HG02981 (cell line): Measurements from ENCODE around the gene LTC4S.
"Not testable (repeated sequence)": the region's sequence is repeated elsewhere in the genome, so short reads cannot be mapped to it uniquely, and the experiment has no call there.

Source experiments
- ATAC-seq: cut with Tn5 transposase; IDR thresholded peaks from one replicate; pipeline ENCODE4 v1.9.1; 2021; ENCODE audit warnings: mild to moderate bottlenecking, moderate library complexity; ENCODE audit not compliant: unreplicated experiment

LTC4S gene

DNA sequence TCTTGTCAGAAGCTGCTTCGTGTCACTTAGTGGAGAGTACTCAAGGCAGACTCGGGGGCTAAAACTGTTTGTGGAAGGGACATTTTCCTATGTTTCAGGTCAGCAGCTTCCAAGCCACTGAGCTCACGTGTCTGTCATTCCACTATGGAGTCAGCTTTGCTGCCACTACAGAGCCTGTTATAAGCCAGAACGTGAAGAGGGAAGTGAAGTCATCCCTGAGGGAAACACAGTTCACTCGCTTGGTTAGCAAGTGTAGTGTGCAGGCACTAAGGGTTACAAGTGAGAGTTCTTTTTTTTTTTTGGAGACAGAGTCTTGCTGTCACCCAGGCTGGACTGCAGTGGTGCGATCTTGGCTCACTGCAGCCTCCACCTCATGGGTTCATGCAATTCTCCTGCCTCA is 24.5 kb upstream of the LTC4S start:
- no peak for ATAC-seq

DNA sequence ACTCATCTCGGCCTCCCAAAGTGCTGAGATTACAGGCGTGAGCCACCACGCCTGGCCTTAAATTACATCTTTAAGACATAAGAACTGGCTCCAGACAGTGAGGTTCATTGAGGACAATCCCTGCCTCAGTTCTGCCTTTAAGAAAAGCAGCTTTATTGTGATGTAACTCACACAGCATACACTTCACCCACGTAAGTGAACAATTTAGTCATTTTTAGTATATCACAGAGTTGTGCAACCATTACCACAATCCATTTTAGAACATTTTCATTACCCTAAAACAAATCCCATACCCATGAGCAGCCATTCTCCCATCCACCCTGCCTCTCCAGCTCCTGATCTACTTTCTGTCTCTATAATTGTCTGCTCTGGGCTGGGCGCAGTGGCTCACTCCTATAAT is 24.0 kb upstream of the LTC4S start:
- no peak for ATAC-seq

DNA sequence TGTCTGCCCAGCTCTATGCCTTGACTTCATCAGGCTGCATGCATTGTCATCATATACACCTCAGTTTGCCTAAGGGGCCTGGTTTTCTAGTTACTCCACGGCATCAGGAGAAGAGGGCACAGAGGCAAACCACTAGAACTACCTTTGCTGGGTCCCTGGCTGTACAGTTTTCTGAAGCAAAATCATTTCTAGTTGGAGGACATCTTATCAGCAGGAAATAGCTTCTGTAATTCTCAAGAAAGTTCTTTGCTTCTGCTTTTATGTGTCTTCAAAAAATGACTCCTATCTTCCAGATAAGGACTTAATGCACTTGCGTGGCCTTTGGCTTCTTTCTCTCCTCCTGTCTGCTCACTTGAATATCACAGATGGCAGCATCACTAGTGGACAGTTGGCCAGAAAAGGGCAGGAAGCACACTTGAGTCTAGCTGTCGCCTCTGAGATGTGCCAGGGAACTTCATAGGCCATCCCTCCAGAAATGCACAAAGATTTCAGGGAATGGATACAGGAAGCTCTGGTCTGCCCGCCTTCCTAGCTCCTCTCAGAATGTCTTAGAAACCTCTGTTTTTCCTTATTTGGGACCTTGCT is 22.4 kb upstream of the LTC4S start:
- ATAC-seq, result no peak

DNA sequence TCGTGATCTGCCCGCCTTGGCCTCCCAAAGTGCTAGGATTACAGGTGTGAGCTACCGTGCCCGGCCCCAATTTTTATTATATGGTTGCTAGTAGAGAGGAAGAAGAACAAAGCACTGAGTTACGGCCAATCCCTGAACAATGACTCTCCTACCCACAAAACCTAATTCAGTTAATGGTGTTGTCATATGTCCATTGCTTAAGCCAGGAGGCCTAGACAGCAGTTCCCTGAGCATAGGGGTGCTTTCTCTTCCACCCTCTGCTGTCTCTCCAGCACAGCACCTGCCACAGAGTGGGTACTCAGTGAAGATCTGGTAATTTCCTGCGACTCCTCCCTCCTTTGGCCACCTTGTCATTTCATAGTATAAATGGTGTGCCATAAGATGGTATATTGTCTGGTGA is 21.4 kb upstream of the LTC4S start:
- no peak for ATAC-seq

DNA sequence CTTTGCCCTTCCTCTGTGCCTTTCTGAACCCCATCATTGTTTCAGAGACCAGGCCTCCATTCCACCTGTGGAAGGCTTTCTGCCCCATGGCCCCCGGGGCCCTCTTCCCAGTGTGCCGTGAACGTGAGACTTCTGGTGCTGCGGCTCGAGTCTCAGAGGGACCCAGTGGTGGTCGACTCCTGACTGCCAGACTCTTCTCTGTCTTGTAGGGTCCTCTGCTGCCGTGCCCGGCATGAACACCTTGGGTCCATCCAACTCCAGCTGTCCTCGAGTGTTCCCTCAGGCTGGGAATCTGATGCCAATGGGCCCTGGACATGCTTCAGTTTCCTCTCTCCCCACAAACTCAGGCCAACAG is 20.1 kb upstream of the LTC4S start:
- no peak for ATAC-seq

DNA sequence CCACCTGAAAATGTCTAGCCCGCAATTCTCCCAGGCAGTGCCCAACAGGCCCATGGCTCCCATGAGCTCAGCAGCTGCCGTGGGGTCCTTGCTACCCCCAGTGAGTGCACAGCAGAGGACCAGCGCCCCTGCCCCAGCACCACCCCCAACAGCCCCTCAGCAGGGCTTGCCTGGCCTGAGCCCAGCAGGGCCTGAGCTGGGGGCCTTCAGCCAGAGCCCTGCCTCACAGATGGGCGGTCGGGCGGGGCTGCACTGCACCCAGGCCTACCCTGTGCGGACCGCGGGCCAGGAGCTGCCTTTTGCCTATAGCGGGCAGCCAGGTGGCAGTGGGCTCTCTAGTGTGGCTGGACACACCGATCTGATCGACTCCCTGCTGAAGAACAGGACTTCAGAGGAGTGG is 19.3 kb upstream of the LTC4S start:
- ATAC-seq, result no peak

DNA sequence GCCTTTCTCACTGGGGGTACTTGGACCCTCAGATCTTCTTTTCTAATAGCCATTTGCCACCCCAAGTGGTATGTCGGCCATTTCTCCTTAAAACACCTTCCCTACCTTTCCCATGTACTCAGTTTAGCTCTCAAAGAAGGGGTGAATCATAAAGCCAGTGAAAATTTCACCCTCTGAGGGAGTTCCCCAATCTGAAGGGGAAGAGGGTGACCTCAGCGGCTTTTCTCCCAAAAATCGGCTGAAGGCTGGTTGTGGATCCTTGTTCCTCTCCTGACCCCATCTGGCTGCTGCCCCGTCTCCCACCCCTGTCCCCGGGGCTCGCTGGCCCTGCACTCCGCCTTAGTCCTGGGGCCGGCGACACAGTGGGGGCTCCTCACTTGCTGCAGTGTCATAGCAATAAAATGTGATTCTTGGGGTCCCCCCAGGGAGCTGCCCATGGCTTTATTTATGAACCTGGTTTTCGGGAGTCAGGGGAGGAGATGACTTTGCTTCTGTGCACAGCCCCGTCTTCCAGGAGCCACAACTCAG is 17.3 kb upstream of the LTC4S start:
- ATAC-seq, result no peak

DNA sequence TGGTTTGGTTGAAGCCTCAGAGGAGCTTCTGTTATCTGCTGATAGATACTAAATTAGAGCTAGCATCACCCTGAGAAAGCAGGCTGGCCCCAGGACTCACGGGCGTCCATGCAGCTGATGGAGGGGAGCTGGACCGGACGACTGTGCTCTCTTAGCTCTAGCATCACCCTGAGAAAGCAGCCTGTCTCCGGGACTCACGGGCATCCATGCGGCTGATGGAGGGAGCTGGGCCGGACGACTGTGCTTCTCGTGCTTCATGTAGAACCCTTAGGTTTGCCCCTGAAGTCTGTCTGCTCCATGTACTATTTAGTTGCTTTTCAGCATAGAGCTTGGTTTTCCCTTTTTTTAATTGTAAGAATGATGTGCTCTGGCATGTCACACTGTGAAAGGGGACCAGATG is 16.3 kb upstream of the LTC4S start:
- ATAC-seq, result no peak

DNA sequence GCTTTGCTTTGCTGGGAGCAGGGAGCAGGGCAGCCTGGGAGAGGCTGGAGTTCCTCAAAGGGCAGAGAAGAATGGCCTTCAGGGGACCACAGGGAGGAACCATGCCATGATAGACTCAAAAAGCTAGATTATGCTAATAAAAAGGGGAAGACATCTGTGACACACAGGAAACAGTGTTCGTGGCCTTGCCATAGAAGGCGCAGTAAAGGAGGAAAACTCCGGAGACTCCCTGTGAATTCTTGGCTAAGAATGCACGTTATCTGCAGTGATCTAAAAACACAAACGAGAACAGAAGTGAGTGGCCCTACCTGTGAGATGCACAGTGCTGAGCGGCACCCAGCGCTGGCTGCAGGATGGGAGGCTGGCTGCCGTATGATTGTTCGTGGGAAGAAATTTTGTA is 15.9 kb upstream of the LTC4S start:
- no peak for ATAC-seq

DNA sequence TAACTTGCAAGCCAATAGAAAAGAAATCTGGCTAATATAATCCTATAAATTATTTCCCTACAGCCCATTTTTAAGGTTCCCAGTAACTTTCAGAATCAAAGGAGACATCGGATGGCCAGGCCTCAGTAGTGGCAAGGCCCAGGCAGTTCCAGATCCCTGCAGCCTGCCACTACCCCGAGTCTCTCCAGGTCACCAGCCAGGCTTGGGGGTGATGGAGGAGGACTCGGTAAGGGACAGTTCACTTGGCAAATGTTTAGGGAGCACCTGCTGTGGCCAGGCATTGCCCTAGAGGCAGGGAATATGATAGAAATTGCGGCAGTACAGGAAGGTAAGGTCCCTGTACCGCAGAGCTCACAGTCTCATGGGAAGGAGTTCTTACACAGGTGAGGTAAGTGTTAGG is 15.2 kb upstream of the LTC4S start:
- ATAC-seq, result no peak

DNA sequence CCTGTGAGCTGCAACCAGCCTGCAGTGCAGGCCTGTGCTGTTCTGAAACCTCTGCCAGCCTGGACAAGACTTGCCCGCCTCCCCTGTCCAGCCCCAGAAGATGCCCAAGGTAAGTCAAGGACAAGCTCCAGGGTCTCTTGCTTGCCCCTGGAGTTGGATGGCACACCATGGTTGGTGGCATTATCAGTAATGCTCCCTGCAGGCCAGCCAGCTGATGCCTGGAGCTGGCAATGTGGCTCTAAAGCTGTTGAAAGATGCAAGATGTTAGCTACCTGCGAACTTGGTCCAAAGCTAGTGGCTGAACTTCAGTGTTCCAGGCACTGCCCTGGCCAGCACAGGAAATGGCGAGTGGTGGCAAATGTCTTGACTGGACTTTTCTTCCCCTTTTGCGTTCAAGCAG is 14.0 kb upstream of the LTC4S start:
- ATAC-seq, result no peak

DNA sequence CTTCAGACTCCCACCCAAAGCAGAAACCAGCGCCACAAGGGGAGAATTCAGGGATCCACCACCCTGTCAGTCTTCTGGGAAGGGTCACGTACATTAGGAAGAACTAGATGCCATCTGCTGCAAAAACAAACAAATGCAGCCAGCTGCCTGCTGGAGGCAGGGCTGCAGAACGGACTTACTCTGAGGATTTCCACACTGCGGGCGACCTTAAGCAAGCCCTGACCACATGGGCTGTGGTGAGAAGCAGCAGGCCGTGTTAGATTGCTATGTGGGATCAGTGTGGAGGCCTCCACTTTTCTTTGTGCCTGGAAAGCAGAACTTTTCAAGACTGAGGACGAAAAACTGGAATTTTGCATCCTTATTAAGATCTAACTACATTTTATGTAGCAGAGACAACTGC is 13.4 kb upstream of the LTC4S start:
- ATAC-seq, result no peak

DNA sequence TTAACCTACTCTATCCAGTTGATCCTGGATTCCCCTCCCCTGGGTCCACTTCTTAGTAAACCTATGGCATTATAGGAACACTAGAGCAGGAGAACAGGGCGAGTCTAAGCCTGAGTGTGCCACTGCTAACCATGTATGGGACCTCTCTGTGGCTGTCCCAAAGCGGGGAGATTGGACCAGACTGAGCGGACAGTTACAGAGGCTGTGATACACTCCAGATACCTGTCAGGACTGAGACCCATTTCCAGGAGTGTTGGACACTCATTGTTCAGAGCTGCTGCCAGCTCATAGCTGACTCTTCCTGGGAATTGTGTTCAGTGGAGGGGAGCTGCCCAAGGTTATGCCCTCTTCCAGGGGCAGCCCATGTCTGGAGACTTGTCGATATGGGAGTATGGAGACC is 11.9 kb upstream of the LTC4S start:
- no peak for ATAC-seq

DNA sequence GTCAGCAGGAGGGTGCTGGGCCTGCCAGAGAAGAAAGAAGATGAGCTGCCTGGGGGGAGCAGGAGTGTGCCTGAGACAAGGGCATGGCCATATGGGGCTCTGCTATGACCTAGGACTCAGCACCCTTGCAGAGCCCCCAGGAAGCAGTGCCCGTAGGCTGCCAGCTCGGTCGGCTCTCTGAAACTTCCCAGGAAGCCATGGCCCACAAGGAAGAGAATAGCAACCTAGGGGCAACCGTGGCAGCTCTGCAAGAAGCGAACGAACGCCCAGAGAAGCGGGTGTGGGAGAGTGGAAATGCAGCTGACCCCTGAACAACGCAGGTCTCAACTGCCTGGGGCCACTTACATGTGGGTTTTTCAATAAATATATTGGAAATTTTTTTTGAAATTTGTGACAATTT is 10.7 kb upstream of the LTC4S start:
- ATAC-seq, result no peak

DNA sequence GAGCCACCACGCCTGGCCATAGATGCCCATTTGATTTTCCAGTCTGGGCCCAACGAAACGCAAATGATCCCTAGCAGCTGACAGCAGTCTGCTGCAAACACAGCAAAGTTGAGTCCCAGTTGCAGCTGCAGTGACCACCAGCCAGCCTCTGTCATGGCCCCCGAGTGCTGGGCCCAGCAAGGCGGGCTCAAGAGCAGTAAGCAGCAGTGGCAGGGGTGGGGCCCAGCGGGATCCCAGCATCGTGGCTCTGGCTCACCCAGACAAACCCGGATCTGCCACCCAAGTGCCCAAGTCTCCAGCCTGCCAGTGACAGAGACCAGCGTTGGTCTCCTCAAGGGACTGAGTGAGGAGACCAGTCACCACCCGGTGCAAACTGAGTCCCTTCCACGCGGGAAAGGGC is 6.9 kb upstream of the LTC4S start:
- no peak for ATAC-seq

DNA sequence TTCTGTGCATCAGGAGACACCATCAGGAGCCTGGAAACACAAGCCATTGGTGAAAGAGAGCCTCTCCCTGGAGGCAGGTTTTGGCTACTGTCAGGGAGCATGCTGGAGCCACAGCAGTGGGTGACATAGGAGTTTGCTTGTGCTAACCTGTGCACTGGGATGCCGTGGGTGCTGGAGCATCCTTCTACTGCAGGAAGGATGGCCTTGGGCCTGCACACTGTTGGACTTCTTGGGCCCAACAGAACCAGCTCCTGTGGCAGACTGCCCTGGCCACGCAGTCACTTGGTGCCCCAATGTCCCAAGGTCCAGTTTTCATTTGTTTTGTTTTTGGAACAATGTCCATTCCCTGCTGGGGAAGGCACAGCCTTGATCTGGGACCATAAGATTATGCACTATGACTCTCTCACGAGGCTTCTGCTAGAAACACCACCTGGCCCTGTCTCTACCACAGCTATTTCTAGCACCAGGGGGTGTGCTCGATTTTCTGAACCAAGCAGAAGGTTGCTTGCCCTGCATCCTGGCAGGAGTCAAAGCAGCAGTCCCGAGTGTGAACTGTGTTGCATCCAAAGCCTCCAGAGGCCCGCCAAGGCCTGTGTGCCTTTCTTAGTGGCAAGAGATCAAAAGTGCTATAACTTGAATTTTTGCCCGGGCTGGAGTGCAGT is 5.5 kb upstream of the LTC4S start:
- no peak for ATAC-seq

DNA sequence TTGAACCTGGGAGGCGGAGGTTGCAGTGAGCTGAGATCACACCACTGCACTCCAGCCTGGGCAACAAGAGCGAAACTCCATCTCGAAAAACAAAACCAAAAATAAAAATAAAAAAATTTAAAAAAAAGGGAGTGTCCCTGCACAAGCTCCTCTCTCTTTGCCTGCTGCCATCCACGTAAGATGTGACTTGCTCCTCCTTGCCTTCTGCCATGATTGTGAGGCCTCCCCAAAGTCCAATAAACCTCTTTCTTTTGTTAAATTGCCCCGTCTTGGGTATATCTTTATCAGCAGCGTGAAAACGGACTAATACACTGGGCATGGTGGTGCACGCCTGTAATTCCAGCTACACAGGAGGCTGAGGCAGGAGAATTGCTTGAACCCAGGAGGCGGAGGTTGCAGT is 4.5 kb upstream of the LTC4S start:
- not testable (repeated sequence) for ATAC-seq

DNA sequence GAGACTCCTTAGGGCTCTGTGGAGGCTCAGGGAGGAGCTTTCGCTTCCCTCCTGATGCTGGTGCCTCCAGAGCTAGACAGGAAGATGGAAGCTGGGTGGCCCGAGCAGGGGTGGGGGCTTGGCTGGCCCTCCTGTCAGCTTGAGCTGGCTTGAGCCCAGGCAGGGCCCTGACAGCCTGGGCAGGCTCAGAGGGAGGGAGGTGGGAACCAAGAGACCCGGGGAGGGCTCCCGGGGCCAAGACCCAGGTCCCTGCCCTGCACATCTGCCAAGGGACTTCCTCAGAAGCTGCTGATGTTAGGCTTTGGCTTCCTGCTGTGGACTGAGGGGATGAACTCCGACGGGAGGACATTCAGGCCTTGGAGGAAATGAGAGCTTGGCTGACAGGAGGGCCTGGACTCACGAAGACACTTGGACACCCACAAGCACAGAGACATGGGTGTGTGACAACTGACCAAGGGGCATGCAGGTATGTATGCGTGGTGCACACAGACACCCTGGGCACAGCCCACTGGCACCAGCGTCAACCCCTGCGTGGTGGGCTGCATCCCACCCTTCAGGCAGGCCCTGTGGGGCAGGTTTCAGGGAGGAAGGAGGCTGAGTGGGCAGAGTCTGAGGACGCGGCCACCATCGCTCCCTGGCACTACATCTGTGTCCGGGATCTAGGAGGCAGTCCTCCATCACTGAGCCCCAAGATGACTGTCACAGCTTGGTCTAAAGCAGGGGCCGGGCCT is 1.7 kb upstream of the LTC4S start:
- ATAC-seq, result no peak

DNA sequence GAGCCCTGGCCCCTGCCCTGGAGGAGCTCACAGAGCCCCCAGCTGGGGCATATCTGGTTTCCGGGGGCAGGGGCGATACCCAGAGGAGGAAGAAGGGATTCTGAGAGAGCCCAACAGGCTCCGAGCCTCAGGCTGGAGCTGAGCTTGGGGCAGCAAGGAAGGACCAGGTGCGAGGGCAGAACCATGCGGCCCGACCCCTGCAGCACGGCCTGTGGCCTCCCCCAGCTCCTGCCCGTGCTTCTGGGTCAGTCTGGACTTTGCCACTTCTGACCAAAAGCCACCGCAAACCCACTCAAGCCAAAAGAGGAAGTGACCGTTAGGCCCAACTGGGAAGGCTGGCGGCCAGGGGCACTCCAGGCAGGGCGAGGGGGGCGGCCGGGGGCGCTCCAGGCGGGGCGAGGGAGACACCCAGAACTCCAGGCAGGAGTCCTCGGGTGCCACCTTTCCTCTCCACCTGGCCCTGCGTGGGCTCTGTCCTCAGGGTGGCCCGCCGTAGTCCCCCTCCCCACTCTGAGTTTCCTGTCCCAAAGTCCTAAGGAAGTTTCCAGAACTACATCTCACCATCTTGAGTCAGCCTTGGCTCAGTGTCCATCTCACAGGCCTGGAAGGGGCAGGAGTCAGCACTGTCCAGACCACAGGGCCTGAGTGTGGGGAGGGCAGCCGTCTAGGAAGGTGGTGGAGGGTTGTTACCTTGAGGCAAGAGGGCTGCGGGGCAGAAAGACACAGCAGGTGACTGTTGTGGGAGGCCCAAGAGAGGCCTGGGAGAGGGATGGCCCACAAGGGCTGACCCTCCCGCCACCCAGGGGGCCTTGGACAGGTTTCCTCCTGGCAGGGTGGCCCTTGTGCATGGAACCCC is 946 bp upstream of the LTC4S start:
- no peak for ATAC-seq

DNA sequence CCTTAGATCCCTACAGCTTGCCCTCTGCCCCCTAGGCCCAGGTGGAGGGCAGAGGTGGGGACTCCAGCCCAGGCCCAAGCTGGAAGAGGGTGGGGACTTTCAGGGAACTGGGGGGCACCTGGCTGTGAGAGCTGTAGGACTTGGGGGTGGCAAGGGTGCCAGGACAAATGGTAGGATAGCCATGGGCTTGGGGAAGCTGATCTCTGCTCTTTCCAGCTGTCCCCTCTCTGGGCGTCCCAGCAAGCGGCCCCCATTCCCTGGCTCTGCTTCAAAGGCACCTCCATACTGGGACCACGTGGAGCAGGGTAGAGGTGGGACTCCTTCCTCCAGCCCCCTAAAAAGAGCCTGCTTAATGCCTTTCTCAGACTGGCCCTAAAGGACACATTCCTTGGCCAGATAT is 385 bp downstream of the LTC4S start:
- no peak for ATAC-seq

DNA sequence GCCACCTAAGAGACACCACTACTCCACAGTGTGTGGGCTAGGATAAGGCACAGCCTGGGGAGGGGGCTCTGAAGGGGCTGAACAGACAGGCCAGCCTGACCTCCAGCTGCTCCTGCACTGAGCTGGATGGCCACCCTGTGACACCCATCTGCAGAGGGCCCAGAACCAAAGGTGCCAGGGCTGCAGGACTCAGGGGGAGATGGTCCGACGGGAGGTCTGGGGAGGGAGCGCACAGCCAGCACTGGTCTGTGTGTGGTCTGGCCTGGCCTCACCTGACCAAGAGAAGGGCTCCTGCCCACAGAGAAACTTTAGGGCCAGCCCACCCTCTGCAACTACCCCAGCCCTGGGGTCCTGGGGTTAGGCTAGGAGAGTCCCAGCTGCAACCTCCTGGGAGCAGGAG is 789 bp downstream of the LTC4S start:
- no peak for ATAC-seq
